HG02642 (cell line): ENCODE data around the gene ABI1.
"Not testable (repeated sequence)": the region's sequence is repeated elsewhere in the genome, so short reads cannot be mapped to it uniquely, and the experiment has no call there.

Source experiments
- ATAC-seq: cut with Tn5 transposase; IDR thresholded peaks from one replicate; pipeline ENCODE4 v1.9.1; 2021; ENCODE audit warnings: mild to moderate bottlenecking; ENCODE audit not compliant: unreplicated experiment, poor library complexity

ABI1 gene

DNA sequence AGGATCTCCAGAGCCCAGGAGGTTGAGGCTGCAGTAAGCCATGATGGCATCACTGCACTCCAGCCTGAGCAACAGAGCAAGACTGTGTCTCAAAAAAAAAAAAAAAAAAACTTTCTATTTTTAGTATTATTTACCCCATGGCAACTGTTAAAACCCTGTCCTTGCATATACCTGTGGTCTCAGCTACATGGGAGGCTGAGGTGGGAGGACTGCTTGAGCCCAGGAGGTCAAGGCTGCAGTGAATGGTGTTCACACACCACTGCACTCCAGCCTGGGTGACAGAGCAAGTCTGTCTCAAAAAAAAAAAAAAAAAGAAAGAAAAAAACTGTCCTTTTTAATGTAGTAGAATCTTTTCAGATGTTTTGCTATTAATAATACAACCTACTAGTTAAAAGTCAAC, 3.2 kb downstream of the ABI1 start:
- not testable (repeated sequence) for ATAC-seq

DNA sequence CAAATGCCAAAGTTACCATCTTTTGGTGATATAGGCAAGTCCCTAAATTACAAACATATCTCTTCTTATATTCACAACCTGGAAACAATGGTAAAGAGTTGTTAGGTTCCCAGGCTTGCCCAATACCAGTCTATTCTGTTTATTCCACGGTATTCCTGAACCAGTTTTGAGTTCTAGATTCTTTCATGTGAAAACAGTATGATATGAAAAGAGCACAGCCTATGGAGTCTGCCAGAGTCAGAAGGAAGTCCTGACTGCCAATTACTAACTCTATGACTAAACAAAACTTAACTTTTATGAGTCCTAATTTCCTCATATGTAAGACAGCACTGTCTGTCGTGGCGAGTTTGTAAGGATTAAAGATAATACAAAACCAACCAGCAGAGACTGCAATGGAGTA, 5.6 kb downstream of the ABI1 start:
- no peak for ATAC-seq

DNA sequence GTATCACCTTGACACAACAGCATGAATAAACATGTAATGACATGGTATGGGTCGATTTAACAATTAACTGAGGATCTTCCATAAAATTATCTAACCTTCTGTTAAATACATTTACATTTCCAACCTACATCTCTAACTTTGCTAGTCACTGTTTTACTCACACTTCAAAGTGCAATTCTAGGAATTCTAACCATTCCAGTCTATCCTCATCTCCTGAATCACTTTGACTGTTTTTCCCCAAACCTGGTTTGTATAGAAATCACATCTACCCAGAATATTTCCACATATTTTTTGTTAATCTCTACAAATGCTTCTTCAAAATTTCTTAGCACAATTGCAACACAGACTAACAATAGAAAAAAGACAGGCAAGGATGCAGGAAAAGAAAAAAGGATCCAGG, 6.2 kb downstream of the ABI1 start:
- ATAC-seq = no peak

- no peak for ATAC-seq
Measured at GRCh38 chr10:26844396-26844975, 16.3 kb downstream of the ABI1 start.

GRCh38 chr10:26843736-26844135, 17.0 kb downstream of the ABI1 start:
- ATAC-seq = no peak

DNA sequence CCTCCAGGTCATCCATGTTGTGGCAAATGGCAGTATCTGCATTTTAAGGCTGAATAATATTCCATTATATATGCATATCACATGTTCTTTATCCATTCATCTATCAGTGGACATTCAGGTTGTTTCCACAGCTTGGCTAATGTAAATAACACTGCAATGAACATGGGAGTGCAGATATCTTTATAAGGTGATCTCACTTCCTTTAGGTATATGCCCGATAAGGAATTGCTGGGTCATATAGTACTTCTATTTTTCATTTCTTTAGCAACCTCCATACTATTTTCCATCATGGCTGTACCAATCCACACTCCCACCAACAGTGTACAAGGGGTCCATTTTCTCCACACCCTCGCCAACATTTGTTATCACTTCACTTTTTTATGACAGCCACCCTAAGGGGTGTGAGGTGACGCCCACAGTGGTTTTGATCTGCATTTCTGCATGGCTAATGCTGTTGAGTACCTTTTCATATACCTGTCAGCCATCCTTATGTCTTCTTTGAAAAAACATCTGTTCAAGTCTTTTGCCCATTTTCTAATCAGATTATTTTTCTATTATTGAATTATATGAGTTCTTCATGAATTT, 18.9 kb downstream of the ABI1 start:
- ATAC-seq = no peak

DNA sequence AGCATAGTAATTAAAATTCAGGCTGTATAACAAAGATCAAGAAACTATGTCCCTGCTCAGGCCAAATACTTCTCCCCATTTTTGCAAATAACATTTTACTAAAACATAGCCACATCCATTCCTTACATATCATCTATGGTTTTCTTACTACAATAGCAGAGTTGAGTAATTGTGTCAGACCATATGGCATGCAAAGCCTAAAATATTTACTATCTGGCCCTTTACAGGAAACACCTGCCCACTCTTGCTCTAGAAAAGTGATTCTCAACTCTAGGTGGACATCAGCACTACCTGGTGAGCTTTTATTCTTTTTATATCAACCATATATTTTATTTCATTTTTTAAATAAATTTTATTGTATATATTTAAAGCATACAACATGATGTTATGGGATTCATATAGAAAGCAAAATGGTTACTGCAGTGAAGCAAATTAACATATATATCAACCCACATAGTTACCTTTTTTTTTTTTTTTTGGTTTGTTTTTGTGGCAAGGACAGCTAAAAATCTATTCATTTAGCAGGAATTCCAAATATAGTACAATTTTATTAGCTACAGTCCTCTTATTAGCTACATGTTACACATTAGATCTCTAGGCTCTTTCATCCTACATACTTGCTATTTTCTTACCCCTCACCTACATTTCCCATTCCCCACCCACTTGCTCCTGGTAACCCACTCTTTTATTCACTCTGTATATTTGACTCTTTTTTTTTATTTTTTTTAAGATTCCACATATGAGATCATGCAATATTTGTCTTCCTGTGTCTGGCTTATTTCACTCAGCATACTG, 19.6 kb downstream of the ABI1 start:
- no peak for ATAC-seq

DNA sequence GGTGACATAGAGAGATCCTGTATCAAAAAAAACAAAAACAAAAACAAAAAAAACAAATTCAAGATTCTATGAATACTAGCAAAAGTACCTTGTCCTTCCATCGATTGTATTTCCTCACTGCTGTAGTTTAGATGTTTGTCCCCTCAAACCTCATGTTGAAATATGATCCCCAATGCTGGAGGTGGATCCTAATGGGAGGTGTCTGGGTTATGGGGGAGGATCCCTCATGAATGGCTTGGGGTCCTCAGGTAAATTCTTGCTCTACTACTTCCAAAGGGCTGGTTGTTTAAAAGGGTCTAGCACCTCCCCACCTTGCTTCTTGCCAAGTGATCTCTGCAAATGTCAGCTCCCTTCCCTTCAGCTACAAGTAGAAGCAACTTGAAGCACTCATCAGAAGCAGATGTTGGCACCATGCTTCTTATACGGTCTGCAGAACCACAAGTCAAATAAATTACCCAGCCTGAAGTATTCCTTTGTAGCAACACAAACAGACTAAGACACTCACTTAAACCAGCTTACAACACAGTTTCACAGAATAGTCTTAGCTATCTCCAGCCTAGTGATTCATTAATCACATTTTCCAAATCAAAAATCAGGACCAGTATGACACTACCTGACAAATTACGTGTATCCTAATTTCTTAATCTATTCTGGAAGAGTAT, 20.7 kb downstream of the ABI1 start:
- ATAC-seq = no peak

DNA sequence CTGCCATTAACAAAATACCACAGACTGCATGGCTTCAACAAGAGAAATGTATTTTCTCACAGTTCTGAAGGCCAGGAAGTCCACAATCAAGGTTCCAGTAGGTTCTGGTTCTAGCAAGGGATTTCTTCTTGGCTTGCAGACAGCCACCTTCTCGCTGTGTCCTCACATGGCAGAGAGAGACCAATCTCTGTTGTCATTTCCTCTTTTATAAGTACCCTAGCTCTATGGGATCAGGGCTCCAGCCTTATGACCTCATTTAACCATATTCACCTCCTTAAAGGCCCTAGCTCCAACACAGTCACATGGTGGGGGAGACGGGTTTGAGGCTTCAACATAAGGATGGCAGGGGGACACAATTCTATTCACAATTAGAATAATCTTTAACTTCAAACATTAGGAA, 23.6 kb downstream of the ABI1 start:
- no peak for ATAC-seq

GRCh38 chr10:26835025-26835424, 25.7 kb downstream of the ABI1 start:
- no peak for ATAC-seq

- no peak for ATAC-seq
Measured at GRCh38 chr10:26832960-26833359, 27.8 kb downstream of the ABI1 start.

DNA sequence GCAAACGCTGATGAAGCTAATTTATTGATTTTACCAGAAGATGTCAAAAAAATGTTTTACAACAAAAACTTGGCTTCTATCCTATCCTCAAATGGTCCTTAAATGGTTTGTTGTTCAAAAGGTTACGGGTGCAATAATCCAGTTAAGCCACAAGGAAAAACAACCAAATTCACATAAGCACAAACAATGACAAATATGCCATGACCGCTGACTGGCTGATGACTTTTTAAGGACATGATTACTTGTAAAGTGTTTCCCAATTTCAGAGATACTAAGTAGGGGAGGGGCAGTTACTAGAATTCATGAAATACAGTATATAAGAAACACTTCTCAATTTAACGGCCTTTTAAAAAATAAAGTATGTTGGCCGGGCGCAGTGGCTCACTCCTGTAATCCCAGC, 28.8 kb downstream of the ABI1 start:
- no peak for ATAC-seq

DNA sequence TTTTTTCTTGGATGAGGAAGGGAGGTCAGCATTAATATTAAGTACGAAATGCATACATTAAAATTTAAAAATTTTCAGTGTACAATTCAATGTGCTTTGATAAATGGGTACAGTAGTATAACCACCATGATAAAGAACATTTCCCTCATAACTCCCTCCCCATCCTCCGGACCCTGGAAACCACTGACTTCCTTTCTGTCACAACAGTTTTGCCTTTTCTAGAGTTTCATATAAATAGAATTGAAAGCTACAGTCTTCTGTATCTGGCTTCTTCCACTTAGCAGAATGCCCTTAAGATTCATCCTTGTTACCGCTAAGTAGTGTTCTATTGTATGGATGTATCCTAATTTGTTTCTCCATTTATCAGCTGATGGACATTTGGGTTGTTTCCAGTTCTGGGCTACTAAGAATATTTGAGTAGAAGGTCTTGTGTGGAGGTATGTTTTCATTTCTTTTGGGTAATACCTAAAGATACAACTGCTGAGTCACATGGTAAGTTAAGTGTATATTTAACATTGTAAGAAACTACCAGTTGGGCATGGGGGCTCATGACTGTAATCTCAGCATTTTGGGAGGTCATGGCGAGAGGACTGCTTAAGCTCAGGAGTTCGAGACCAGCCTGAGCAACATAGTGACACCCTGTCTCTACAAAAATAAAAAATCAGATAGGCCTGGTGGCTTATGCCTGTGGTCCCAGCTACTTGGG, 30.8 kb downstream of the ABI1 start:
- ATAC-seq = no peak

GRCh38 chr10:26824015-26824690, 36.6 kb downstream of the ABI1 start:
- ATAC-seq = no peak

- ATAC-seq = no peak
Measured at GRCh38 chr10:26821699-26822570, 38.8 kb downstream of the ABI1 start.

GRCh38 chr10:26815500-26815899, 45.3 kb downstream of the ABI1 start:
- ATAC-seq = no peak

DNA sequence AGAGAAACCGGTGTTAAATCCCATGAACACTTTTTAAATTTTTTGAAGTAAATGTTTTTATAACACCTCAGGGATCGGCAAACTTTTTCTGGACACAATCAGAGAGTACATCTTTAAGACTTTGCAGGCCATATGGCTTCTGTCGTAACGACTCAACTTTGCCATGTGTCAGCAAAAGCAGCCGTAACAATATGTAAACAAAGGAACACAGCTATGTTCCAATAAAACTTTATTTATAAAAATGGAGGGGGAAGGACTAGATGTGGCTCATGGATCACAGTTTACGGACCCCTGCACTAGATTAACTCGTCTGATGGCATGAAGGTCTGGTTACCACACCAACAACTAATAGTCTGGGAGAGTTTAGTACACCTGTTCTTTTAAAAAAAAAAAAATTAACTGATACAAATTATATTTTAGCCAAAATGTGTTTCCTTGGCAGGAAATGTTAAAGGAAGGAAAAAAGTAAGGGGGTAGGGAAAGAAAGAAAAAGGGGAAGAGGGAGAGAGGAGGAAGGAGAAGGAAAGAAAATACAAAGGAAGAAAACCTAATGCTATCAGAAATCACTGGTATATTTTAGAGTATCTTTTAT, 50.2 kb downstream of the ABI1 start:
- no peak for ATAC-seq

- ATAC-seq = no peak
Measured at GRCh38 chr10:26809973-26810372, 50.8 kb downstream of the ABI1 start.

- no peak for ATAC-seq
Measured at GRCh38 chr10:26807532-26807931, 53.2 kb downstream of the ABI1 start.
